Stimulated activated CD4-positive, alpha-beta T cell treated with anti-CD3 and anti-CD28 coated beads, Interleukin-4, amount 100 ng/mL, for 48 hours (primary cell): ENCODE results near the gene LONP1.
"Not testable (repeated sequence)": the region's sequence is repeated elsewhere in the genome, so short reads cannot be mapped to it uniquely, and the experiment has no call there.

Experiments used
- DNase-seq, 2 donors: peaks; one replicate each; pipeline ENCODE4 v3.0.0-alpha.2; 2020; ENCODE audit warnings: low read depth in 2 of 2

Gene LONP1, protein sequence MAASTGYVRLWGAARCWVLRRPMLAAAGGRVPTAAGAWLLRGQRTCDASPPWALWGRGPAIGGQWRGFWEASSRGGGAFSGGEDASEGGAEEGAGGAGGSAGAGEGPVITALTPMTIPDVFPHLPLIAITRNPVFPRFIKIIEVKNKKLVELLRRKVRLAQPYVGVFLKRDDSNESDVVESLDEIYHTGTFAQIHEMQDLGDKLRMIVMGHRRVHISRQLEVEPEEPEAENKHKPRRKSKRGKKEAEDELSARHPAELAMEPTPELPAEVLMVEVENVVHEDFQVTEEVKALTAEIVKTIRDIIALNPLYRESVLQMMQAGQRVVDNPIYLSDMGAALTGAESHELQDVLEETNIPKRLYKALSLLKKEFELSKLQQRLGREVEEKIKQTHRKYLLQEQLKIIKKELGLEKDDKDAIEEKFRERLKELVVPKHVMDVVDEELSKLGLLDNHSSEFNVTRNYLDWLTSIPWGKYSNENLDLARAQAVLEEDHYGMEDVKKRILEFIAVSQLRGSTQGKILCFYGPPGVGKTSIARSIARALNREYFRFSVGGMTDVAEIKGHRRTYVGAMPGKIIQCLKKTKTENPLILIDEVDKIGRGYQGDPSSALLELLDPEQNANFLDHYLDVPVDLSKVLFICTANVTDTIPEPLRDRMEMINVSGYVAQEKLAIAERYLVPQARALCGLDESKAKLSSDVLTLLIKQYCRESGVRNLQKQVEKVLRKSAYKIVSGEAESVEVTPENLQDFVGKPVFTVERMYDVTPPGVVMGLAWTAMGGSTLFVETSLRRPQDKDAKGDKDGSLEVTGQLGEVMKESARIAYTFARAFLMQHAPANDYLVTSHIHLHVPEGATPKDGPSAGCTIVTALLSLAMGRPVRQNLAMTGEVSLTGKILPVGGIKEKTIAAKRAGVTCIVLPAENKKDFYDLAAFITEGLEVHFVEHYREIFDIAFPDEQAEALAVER

GRCh38 chr19:5719961-5720790 lies at the start of gene LONP1, which contains the start of gene CATSPERD:
LONP1 (minus strand) TSS chr19:5720146; CDS start chr19:5720132, 14 bp downstream.
CATSPERD (plus strand) TSS chr19:5720637; CDS start chr19:5720738, 101 bp downstream.
- peak; percentile 97 for DNase-seq

- no peak for DNase-seq
These were observed 48.0 kb upstream of the LONP1 start for GRCh38 chr19:5767949-5768348.

- DNase-seq, result no peak
These were observed 45.3 kb upstream of the LONP1 start for GRCh38 chr19:5765220-5765619.

- DNase-seq, result no peak
These were observed 42.8 kb upstream of the LONP1 start for GRCh38 chr19:5762608-5763217.

GRCh38 chr19:5753743-5754142 lies 33.8 kb upstream of the LONP1 start:
- DNase-seq, result no peak

- no peak for DNase-seq
These were observed 31.8 kb upstream of the LONP1 start for GRCh38 chr19:5751709-5752108.

GRCh38 chr19:5749505-5749904 lies 29.6 kb upstream of the LONP1 start:
- DNase-seq, result no peak

GRCh38 chr19:5748920-5749319 lies 29.0 kb upstream of the LONP1 start:
- not testable (repeated sequence) for DNase-seq

DNA sequence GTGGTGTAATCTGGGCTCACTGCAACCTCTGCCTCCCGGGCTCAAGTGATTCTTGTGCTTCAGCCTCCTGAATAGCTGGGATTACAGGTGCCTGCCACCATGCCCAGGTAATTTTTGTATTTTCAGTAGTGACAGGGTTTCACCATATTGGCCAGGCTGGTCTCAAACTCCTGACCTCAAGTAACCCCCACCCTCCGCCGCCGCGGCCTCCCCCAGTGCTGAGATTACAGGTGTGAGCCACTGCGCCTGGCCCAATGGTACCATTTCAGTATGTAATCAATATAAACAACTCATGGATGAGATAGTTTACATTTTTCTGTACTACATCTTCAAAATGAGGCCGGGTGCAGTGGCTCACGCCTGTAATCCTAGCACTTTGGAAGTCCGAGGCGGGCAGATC lies 25.1 kb upstream of the LONP1 start:
- DNase-seq, result not testable (repeated sequence)

GRCh38 chr19:5743630-5744029 lies 23.7 kb upstream of the LONP1 start:
- no peak for DNase-seq

- no peak for DNase-seq
These were observed 22.1 kb upstream of the LONP1 start for GRCh38 chr19:5742051-5742450.

- DNase-seq, result no peak
These were observed 18.5 kb upstream of the LONP1 start for GRCh38 chr19:5738423-5738822.

- not testable (repeated sequence) for DNase-seq
These were observed 13.2 kb upstream of the LONP1 start for GRCh38 chr19:5733172-5733571.

- DNase-seq, result no peak
These were observed 7.6 kb upstream of the LONP1 start for GRCh38 chr19:5727453-5728050.

- no peak for DNase-seq
These were observed 529 bp downstream of the LONP1 start for GRCh38 chr19:5719274-5719960.

GRCh38 chr19:5718579-5719273 lies 1.2 kb downstream of the LONP1 start:
- DNase-seq, result peak; percentile 49 to 67

GRCh38 chr19:5718037-5718578 lies 1.8 kb downstream of the LONP1 start:
- peak; percentile 50 to 66 for DNase-seq

- DNase-seq, result no peak
These were observed 2.6 kb downstream of the LONP1 start for GRCh38 chr19:5717215-5717935.
